Measurements from ENCODE around the gene PER2. TPM values are rescaled to one million over a fixed set of nuclear protein-coding genes. Genes with fewer than 3 reads are reported as not detected.

PER2 gene
- total RNA-seq, 1 donor from 2014 or later: 2.9 TPM

DNA sequence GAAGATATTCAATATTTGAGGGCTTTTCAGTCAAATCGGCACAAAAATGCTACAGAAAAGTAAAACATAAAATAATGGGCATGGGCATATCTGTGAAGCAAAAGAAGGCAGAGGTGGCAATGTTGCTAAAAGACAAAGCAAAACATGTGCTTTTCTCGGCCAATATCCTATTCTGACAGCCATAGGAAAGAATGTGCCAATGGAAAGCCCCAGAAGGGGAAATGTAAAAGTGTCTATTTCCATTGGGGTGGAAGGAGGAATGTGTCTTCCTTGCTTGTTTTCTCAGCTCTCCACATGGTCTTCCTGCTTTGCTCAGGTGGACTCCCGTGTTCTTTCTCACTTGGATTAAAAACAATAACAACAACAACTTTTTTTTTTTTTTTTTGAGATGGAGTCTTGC is 13.7 kb upstream of the PER2 start:
- TF ChIP-seq, protein P1, sequence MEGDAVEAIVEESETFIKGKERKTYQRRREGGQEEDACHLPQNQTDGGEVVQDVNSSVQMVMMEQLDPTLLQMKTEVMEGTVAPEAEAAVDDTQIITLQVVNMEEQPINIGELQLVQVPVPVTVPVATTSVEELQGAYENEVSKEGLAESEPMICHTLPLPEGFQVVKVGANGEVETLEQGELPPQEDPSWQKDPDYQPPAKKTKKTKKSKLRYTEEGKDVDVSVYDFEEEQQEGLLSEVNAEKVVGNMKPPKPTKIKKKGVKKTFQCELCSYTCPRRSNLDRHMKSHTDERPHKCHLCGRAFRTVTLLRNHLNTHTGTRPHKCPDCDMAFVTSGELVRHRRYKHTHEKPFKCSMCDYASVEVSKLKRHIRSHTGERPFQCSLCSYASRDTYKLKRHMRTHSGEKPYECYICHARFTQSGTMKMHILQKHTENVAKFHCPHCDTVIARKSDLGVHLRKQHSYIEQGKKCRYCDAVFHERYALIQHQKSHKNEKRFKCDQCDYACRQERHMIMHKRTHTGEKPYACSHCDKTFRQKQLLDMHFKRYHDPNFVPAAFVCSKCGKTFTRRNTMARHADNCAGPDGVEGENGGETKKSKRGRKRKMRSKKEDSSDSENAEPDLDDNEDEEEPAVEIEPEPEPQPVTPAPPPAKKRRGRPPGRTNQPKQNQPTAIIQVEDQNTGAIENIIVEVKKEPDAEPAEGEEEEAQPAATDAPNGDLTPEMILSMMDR (IDR thresholded peaks at IDR 0.05): no peak
- no peak overlapping the region for H3K27ac Mint-ChIP-seq (ENCODE audit: unreplicated experiment)
- no peaks in the 10 kb centered on the region for H3K36me3 Mint-ChIP-seq (ENCODE audit: low read depth)
- DNase-seq (ENCODE audit: low spot score): no peak
- peaks cover 6% of the 10 kb centered on the region for H3K27me3 Mint-ChIP-seq (ENCODE audit: low read depth)
- H3K4me1 Mint-ChIP-seq (ENCODE audit: low read depth): peaks cover 6% of the 10 kb centered on the region
- no peak overlapping the region for H3K4me3 Mint-ChIP-seq (ENCODE audit: unreplicated experiment)
- H3K9me3 Mint-ChIP-seq (ENCODE audit: low read depth): no peaks in the 10 kb centered on the region

DNA sequence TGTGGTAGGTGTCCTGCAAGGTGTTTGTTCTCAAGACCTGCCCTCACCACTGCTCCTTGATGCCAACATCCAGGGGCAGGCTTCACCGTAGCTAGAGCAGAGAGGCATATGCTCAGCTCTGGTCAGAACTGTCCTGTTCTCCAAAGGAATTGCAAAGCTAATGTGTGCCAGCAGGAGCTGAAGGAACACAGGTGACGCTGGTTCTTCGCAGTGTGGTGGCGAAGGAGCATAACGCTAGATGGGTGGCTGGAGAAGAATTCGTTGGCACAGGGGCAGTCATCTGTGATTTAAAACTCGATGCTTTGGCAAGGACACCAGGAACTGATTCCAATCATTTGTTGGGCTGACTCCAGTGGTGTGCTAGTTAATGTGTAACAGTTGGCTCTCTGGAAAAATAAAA is 11.4 kb upstream of the PER2 start:
- H3K27me3 Mint-ChIP-seq (ENCODE audit: low read depth): peaks cover 19% of the 10 kb centered on the region
- H3K27ac Mint-ChIP-seq (ENCODE audit: unreplicated experiment): no peak overlapping the region
- H3K4me3 Mint-ChIP-seq (ENCODE audit: unreplicated experiment): no peak overlapping the region

DNA sequence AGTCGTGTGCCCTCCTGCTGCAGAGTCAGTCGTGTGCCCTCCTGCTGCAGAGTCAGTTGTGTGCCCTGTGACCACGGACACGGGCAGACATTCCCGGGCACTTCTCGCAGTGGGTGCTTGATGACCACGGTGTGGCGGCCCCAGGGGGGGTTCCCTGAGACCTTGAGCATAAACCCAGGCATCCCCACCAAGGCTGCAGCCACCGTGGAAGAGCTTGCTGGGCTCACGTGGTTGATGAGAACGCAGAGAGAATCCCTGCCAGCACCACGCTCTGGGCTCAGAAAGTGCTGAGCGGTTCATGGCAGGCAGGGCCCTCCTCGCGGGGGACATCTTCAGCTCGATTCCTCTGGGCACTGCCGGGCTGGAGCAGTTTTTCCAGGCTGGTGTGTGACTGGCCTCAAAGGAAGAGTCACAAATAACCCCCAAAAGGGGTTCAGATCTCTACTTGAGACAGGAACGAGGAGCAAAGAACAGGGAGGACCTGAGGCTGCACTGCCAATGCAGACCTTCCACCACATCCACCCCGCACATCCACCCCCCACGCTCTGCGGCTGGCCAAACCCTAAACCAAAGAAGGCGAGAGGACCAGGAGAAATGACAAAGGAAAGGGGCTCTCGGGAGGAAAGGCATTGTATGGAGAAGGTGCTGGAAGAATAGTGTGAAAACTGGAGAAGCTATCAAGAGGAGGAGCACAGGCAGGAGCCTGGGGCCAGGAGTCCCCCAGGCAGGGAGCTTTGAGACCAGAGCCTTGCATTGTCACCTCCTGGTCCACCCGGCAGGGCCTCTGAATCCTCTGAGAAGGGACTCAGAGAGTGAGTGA is 8.4 kb upstream of the PER2 start:
- Mint-ChIP-seq H3K9me3 (ENCODE audit: low read depth) (no peaks in the 10 kb centered on the region), H3K27ac (ENCODE audit: unreplicated experiment) (no peak overlapping the region), H3K4me1 (ENCODE audit: low read depth) (peaks cover 1% of the 10 kb centered on the region), H3K4me3 (ENCODE audit: unreplicated experiment) (no peak overlapping the region), H3K36me3 (ENCODE audit: low read depth) (no peaks in the 10 kb centered on the region), H3K27me3 (ENCODE audit: low read depth) (peaks cover 24% of the 10 kb centered on the region)
- peak; percentile 68 for DNase-seq (ENCODE audit: low spot score)
- TF ChIP-seq, protein P1 (IDR thresholded peaks at IDR 0.05): no peak

More for the DNA sequence above, 11.4 kb upstream of the PER2 start:
- H3K4me1 Mint-ChIP-seq (ENCODE audit: low read depth): peaks cover 6% of the 10 kb centered on the region
- TF ChIP-seq, protein P1 (IDR thresholded peaks at IDR 0.05): no peak
- H3K36me3 Mint-ChIP-seq (ENCODE audit: low read depth): no peaks in the 10 kb centered on the region
- peak; percentile 28 for DNase-seq (ENCODE audit: low spot score)
- no peaks in the 10 kb centered on the region for H3K9me3 Mint-ChIP-seq (ENCODE audit: low read depth)

DNA sequence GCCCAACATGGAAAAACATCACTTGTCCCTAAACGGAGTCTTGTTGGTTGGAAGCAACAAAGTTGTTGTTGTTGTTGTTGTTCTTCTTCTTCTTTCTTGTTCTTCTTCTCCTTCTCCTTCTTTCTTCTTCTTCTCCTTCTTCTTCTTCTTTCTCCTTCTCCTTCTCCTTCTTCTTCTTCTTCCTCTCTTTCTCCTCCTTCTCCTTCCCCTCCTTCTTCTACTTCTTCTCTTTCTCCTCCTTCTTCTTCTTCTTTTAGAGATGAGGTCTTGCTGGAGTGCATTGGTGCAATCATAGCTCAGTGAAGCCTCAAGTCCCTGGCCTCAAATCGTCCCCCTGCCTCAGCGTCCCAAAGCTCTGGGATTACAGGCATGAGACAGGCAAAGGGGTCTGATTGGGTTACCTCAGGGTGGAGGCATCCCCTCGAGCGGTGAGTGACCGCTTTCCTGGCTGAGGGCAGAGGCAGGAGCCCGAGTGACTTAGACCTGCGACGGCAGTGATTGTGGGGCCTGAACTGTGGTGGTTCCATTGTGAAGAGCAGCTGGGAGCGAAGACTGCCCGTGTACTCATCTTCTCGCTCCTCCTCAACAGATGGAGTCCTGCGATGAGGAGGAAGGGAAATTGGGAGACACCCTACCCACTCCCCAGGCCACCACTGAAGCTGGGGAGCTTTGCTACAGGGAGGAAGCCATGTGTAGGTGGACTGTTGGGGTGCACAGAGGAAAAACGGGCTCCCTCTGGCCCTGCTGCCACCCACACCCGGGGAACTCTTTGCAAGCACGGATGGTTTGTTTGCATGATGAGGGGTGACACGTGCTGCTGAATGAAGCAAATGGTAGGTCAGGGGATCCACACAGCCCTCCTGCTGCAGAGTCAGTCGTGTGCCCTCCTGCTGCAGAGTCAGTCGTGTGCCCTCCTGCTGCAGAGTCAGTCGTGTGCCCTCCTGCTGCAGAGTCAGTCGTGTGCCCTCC is 7.0 kb upstream of the PER2 start:
- Mint-ChIP-seq H3K36me3 (ENCODE audit: low read depth) (no peaks in the 10 kb centered on the region), H3K4me1 (ENCODE audit: low read depth) (no peaks in the 10 kb centered on the region), H3K27ac (ENCODE audit: unreplicated experiment) (no peak overlapping the region), H3K4me3 (ENCODE audit: unreplicated experiment) (no peak overlapping the region), H3K9me3 (ENCODE audit: low read depth) (no peaks in the 10 kb centered on the region), H3K27me3 (ENCODE audit: low read depth) (peaks cover 24% of the 10 kb centered on the region)
- peak; percentile 46 for DNase-seq (ENCODE audit: low spot score)
- TF ChIP-seq, protein P1 (IDR thresholded peaks at IDR 0.05): no peak
